NCI-H345 (cell line): ENCODE measurements around the gene KLF7.

Experiments used
- DNase-seq: peaks from one replicate; lab custom pipeline; 2025; lab: John Stamatoyannopoulos, UW

Gene KLF7

GRCh38 chr2:207148020-207148419, 17.7 kb downstream of the KLF7 start:
- no peak for DNase-seq

- DNase-seq: no peak
Measured at GRCh38 chr2:207144173-207144785, 21.5 kb downstream of the KLF7 start.

- DNase-seq: peak; percentile 33
Measured at GRCh38 chr2:207143215-207144172, 22.3 kb downstream of the KLF7 start.

- no peak for DNase-seq
Measured at GRCh38 chr2:207142461-207142860, 23.3 kb downstream of the KLF7 start.

- no peak for DNase-seq
Measured at GRCh38 chr2:207141386-207141785, 24.4 kb downstream of the KLF7 start.

GRCh38 chr2:207140265-207140664, 25.5 kb downstream of the KLF7 start:
- no peak for DNase-seq

- DNase-seq: no peak
Measured at GRCh38 chr2:207139552-207139951, 26.2 kb downstream of the KLF7 start.

- DNase-seq: no peak
Measured at GRCh38 chr2:207138627-207139297, 27.0 kb downstream of the KLF7 start.

- no peak for DNase-seq
Measured at GRCh38 chr2:207137596-207138337, 28.0 kb downstream of the KLF7 start.

GRCh38 chr2:207136874-207137273, 28.9 kb downstream of the KLF7 start:
- no peak for DNase-seq

- no peak for DNase-seq
Measured at GRCh38 chr2:207135801-207136457, 29.8 kb downstream of the KLF7 start.

GRCh38 chr2:207135340-207135739, 30.4 kb downstream of the KLF7 start:
- DNase-seq: no peak

GRCh38 chr2:207133820-207134519, 31.8 kb downstream of the KLF7 start:
- no peak for DNase-seq

GRCh38 chr2:207133458-207133819, 32.3 kb downstream of the KLF7 start:
- DNase-seq: peak; percentile 47

GRCh38 chr2:207132019-207132418, 33.7 kb downstream of the KLF7 start:
- no peak for DNase-seq

- no peak for DNase-seq
Measured at GRCh38 chr2:207131594-207131993, 34.2 kb downstream of the KLF7 start.

- DNase-seq: no peak
Measured at GRCh38 chr2:207130958-207131521, 34.7 kb downstream of the KLF7 start.

- no peak for DNase-seq
Measured at GRCh38 chr2:207129821-207130220, 35.9 kb downstream of the KLF7 start.

GRCh38 chr2:207128867-207129266, 36.9 kb downstream of the KLF7 start:
- DNase-seq: no peak

GRCh38 chr2:207126724-207127308, 38.9 kb downstream of the KLF7 start:
- no peak for DNase-seq
